GM12878 (cell line): ENCODE results near the gene GEMIN7. TPM values are rescaled to one million over a fixed set of nuclear protein-coding genes. Genes with fewer than 3 reads are reported as not detected.

Source experiments
- ATAC-seq: fragments of 200-7000 bp; cut with Tn5 transposase; 3 replicates; pipeline ENCODE4 v1.9.1; 2020; ENCODE audit warnings: mild to moderate bottlenecking, moderate library complexity
- BruUV-seq: library from RNA; stranded (reverse); fragments of 400-500 nt; replicated peaks from 2 replicates; lab custom pipeline; 2021; lab: Mats Ljungman, UMichigan
- CTCF ChIA-PET: fragments of 300-600 bp; sonication (Branson Sonifier 250); formaldehyde crosslinking; extraction: SDS; loops from one replicate; lab custom pipeline; 2021; ENCODE audit warnings: inconsistent platforms; lab: Yijun Ruan, JAX
- POLR2A ChIA-PET: fragments of 350-600 bp; formaldehyde crosslinking; extraction: SDS; loops from one replicate; lab custom pipeline; 2021; ENCODE audit warnings: inconsistent platforms; lab: Charles Lee
- RAD21 ChIA-PET: fragments of 300-600 bp; sonication (Branson Sonifier 250); formaldehyde crosslinking; loops from one replicate; lab custom pipeline; 2023; ENCODE audit warnings: antibody characterized with exemption; ENCODE audit not compliant: unreplicated experiment; lab: Charles Lee
- SMC1A ChIA-PET: fragments of 300-600 bp; sonication (Branson Sonifier 250); formaldehyde crosslinking; loops from one replicate; lab custom pipeline; 2023; ENCODE audit not compliant: unreplicated experiment, uncharacterized antibody; lab: Charles Lee
- DNase-seq: peaks from one replicate; pipeline ENCODE4 v3.0.0-alpha.2; 2011; ENCODE audit warnings: low read depth, low spot score
- FAIRE-seq: peaks from 3 replicates; lab custom pipeline; 2011; peaks lifted over from hg19 to GRCh38; lab: Jason Lieb, UNC
- H2AFZ ChIP-seq: 2 replicates; pipeline ENCODE4 v1.6.0; 2011; ENCODE audit warnings: low read depth, low read length, control low read depth; ENCODE audit not compliant: control insufficient read depth
- H3K27ac ChIP-seq: 2 replicates; pipeline ENCODE4 v1.5.1; 2011; ENCODE audit warnings: control low read depth; ENCODE audit not compliant: control insufficient read depth, insufficient read depth
- H3K27me3 ChIP-seq, 2 experiments: replicated peaks in 1 of 2; 2 replicates each; pipeline versions ENCODE4 v1.6.0 to v1.6.1; 2011; ENCODE audit warnings: low read length in 1 of 2; ENCODE audit not compliant: control insufficient read depth in 2 of 2, insufficient read depth in 2 of 2
- H3K36me3 ChIP-seq, 2 experiments: 2 replicates each; pipeline ENCODE4 v1.5.1; 2011; ENCODE audit warnings: low read length in 1 of 2; ENCODE audit not compliant: control insufficient read depth in 2 of 2, insufficient read depth in 2 of 2
- H3K4me1 ChIP-seq: 2 replicates; pipeline ENCODE4 v1.6.1; 2011; ENCODE audit warnings: mild to moderate bottlenecking, low read length, moderate library complexity, mixed read lengths; ENCODE audit not compliant: control insufficient read depth, insufficient read depth
- H3K4me2 ChIP-seq: 2 replicates; pipeline ENCODE4 v1.6.0; 2011; ENCODE audit warnings: control low read depth; ENCODE audit not compliant: control insufficient read depth, insufficient read depth
- H3K4me3 ChIP-seq: fragments of 200-600 bp; sonication (generic); 2 replicates; pipeline ENCODE4 v1.5.1; 2016
- H3K79me2 ChIP-seq: 2 replicates; pipeline ENCODE4 v1.6.0; 2011; ENCODE audit warnings: low read length; ENCODE audit not compliant: control insufficient read depth, insufficient read depth
- H3K9ac ChIP-seq: 2 replicates; pipeline ENCODE4 v1.8.0; 2011; ENCODE audit warnings: low read length, control low read depth, mixed read lengths; ENCODE audit not compliant: control insufficient read depth, insufficient read depth
- H3K9me3 ChIP-seq: replicated peaks from 3 replicates; pipeline ENCODE4 v1.5.1; 2011; ENCODE audit warnings: mild to moderate bottlenecking, low read length; ENCODE audit not compliant: control insufficient read depth, insufficient read depth
- H4K20me1 ChIP-seq: 2 replicates; pipeline ENCODE4 v1.6.0; 2011; ENCODE audit not compliant: control insufficient read depth, insufficient read depth
- ATF7 ChIP-seq: fragments of 450-650 bp; IDR thresholded peaks from 2 replicates; pipeline ENCODE4 v1.6.1; 2016; ENCODE audit warnings: low read depth, mild to moderate bottlenecking
- BCL11A ChIP-seq: IDR thresholded peaks from 2 replicates; pipeline ENCODE4 v1.6.1; 2011; ENCODE audit warnings: low read depth, low read length
- CEBPB ChIP-seq, 2 experiments: fragments of 150-350 bp in 1 of 2; IDR thresholded peaks; 2 replicates each; pipeline ENCODE4 v1.6.1; 2012 to 2014; ENCODE audit warnings: low read depth in 2 of 2, low read length in 2 of 2, borderline replicate concordance in 1 of 2, inconsistent platforms in 1 of 2
- EED ChIP-seq: sonication (generic); IDR thresholded peaks from 2 replicates; pipeline ENCODE4 v1.6.1; 2016; ENCODE audit warnings: antibody characterized with exemption, low read depth
- MTA3 ChIP-seq: IDR thresholded peaks from 2 replicates; pipeline ENCODE4 v1.6.1; 2012; ENCODE audit warnings: low read length, inconsistent platforms, borderline replicate concordance
- MYB ChIP-seq: fragments of 150-350 bp; IDR thresholded peaks from 2 replicates; pipeline ENCODE4 v1.6.1; 2014; ENCODE audit warnings: mild to moderate bottlenecking, low read depth, low read length, borderline replicate concordance
- NFXL1 ChIP-seq: fragments of 450-650 bp; IDR thresholded peaks from 2 replicates; pipeline ENCODE4 v1.6.1; 2017; ENCODE audit warnings: antibody characterized with exemption, mild to moderate bottlenecking, borderline replicate concordance
- PAX5 ChIP-seq: IDR thresholded peaks from 2 replicates; pipeline ENCODE4 v1.6.1; 2011; ENCODE audit warnings: low read depth, low read length, borderline replicate concordance
- PAX8 ChIP-seq: fragments of 450-650 bp; IDR thresholded peaks from 2 replicates; pipeline ENCODE4 v1.6.1; 2017; ENCODE audit warnings: mild to moderate bottlenecking, moderate library complexity
- RBBP5 ChIP-seq: fragments of 200-600 bp; sonication (generic); conservative IDR thresholded peaks from 2 replicates; pipeline ENCODE4 v1.6.1; 2016
- WGBS: methylation state at CpG from one replicate; pipeline ENCODE4 v1.1.6; 2016; ENCODE audit warnings: low lambda C conversion rate; ENCODE audit not compliant: insufficient replicate concordance, insufficient coverage; ENCODE audit errors: missing lambda C conversion rate; 5-methylcytosine and 5-hydroxymethylcytosine counted together
- in situ Hi-C: fragments of 300-500 bp; cut with MboI; formaldehyde crosslinking; loops from 9 replicates; pipeline ENCODE4 v1.14.3; 2018; ENCODE audit warnings: mixed read lengths
- intact Hi-C: fragments of 100-400 bp; cut with micrococcal nuclease; formaldehyde crosslinking; loops from one replicate; pipeline ENCODE4 v1.14.2; 2022; ENCODE audit not compliant: unreplicated experiment
- polyA plus RNA-seq, 11 experiments: library from polyadenylated mRNA; depleted of rRNA in 4 of 11; unstranded in 6 of 11; stranded (reverse) in 5 of 11; fragments of >200 nt; fragmentation: Nextera tagmentation in 4 of 11; fragmentation: Illumina TruSeq in 1 of 11; extraction: Ambion mirVana in 4 of 11; extraction: Trizol in 1 of 11; gene quantifications; 1 replicate in 1 of 11; 2 replicates in 10 of 11; pipeline versions ENCODE4 v1.2.1 to v1.2.3, GENCODE V29; 2011 to 2016; ENCODE audit warnings: inconsistent platforms in 2 of 11, missing spikeins in 2 of 11, low read depth in 1 of 11
- total RNA-seq, 4 experiments: library from RNA; depleted of rRNA in 3 of 4; stranded (reverse); fragments of >200 nt in 3 of 4; fragmentation: Illumina TruSeq in 1 of 4; extraction: Trizol in 1 of 4; gene quantifications; 2 replicates each; pipeline versions ENCODE4 v1.2.1 to v1.2.3, GENCODE V29; 2013 to 2021
- TF ChIP-seq, protein P1 (sequence below): fragments of 450-650 bp; IDR thresholded peaks from 2 replicates; pipeline ENCODE4 v1.6.1; 2017; ENCODE audit warnings: antibody characterized with exemption, mild to moderate bottlenecking, moderate library complexity
- TF ChIP-seq, protein P2 (sequence below): fragments of 450-650 bp; IDR thresholded peaks from 2 replicates; pipeline ENCODE4 v1.6.1; 2017; ENCODE audit warnings: mild to moderate bottlenecking

Gene GEMIN7
- total and polyA plus RNA-seq, 10 of the 15 experiments (the other 5 are each of a cell fraction or from before 2014, with no cell fraction given), result 21.1 to 76.7 (median 44.9) TPM

DNA sequence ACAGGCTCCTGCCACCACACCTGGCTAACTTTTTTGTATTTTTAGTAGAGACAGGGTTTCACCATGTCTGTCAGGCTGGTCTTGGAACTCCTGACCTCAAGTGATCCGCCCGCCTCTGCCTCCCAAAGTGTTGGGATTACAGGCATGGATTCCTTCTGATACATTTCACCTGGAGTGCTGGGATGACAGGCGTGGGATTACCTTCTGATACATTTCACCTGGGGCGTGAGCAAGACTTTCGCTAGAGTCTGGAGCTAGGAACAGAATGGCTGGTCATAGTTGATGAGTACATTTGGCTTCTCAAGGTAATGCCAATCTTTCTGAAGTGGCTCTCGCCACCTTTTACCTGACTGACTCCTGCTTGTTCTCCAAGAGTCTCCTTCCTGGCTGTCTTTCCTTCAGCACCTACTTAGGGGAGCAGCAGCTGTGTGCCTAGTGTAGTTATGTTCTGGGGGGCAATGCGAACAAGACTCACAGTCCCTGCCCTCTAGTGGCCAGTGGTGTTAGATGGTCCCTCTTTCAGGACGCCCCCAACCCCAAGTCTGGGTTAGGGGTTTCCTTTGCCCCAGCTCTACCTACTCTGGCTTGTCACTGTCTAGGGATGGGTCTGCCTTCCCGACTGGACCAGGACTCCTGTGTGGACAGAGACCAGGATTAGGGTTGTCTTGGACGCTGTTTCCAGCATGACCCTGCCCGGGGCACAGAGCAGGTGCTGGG is 33.2 kb downstream of the GEMIN7 start:
- Histone ChIP-seq H3K36me3 (peaks cover 0 to 7% of the 10 kb centered on the region in 2 experiments; a peak in 3 of 4 replicates), H3K9ac (no peak overlapping the region), H3K27ac (no peak overlapping the region), H3K4me1 (peaks cover 57% of the 10 kb centered on the region), H3K79me2 (peaks cover 62% of the 10 kb centered on the region), H3K9me3 (no peaks in the 10 kb centered on the region), H3K4me2 (no peak overlapping the region), H2AFZ (no peak overlapping the region), H3K4me3 (no peak overlapping the region), H3K27me3 (no peaks in the 10 kb centered on the region), H4K20me1 (peaks cover 3% of the 10 kb centered on the region; the same call in 1 of the 2 replicates)
- SMC1A ChIA-PET, result interaction anchor here (0.5 to 1.2 kb wide), 2 partner anchors 20 to 169 kb away, joined by 3 read pairs; no protein-coding TSS in a partner anchor
- no peak for DNase-seq
- intact Hi-C loops, result no loop called here
- CTCF ChIA-PET, result interaction anchor here (0.6 to 1.8 kb wide), 2 partner anchors 9 to 65 kb away, joined by 3 to 8 read pairs; no protein-coding TSS in a partner anchor
- in situ Hi-C loops, result no loop called here
- 96% methylated on average over 11 of the region's 11 CpGs for WGBS
- RAD21 ChIA-PET, result no interaction called here
- POLR2A ChIA-PET, result interaction anchor here (1.0 kb wide), 1 partner anchor 35 kb away, joined by 3 read pairs; no protein-coding TSS in a partner anchor
- no TSS peak for BruUV-seq
- no peak for TF ChIP-seq NFXL1
- TF ChIP-seq EED, result no peak
- TF ChIP-seq MYB, result no peak
- ATAC-seq, result no peak
- FAIRE-seq, result no peak

DNA sequence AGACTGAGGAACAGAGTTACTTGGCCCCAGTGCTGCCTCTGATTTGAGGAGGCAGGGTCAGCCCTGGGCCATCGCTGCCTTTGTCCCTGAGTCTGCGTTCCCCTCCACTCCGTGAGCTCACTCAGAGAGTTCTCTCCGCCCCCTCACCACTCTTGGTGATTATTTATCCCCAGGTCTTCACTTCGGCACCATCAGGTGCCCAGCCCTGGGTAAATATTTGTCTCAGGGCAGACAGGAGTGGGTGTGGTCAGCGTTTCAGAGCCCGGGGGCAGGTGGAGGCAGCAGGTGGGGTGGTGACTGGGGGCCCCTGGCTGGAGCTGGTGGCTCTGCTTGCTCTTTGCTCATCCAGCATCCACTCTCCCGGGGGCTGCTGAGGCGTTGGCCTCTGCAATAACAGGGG is 34.6 kb downstream of the GEMIN7 start:
- BruUV-seq, result no TSS peak
- H3K27me3 ChIP-seq, result no peaks in the 10 kb centered on the region
- H3K36me3 ChIP-seq, result peaks cover 0 to 7% of the 10 kb centered on the region in 2 experiments; a peak in 3 of 4 replicates
- ChIA-PET SMC1A (interaction anchor here (0.7 to 1.2 kb wide), 3 partner anchors 10 to 22 kb away, joined by 3 to 4 read pairs (median 3); no protein-coding TSS in a partner anchor), RAD21 (no interaction called here), CTCF (interaction anchor here (1.8 kb wide), 1 partner anchor 10 kb away, joined by 8 read pairs; no protein-coding TSS in a partner anchor), POLR2A (interaction anchor here (0.5 to 1.2 kb wide), 2 partner anchors 22 to 171 kb away, joined by 3 read pairs; no protein-coding TSS in a partner anchor)
- H3K4me2 ChIP-seq, result 0 out of 2 replicates have a peak overlapping the region, but pooled peaks have one; percentile 11
- H4K20me1 ChIP-seq, result peaks cover 3% of the 10 kb centered on the region; the same call in 1 of the 2 replicates
- peaks cover 67% of the 10 kb centered on the region for H3K4me1 ChIP-seq
- intact Hi-C loops, result no loop called here
- H3K4me3 ChIP-seq, result no peak overlapping the region
- H2AFZ ChIP-seq, result no peak overlapping the region
- H3K27ac ChIP-seq, result no peak overlapping the region
- in situ Hi-C loops, result no loop called here
- H3K79me2 ChIP-seq, result peaks cover 66% of the 10 kb centered on the region
- 57% methylated on average over 9 of the region's 9 CpGs for WGBS
- no peak for FAIRE-seq
- no peak for ATAC-seq
- DNase-seq, result no peak
- no peaks in the 10 kb centered on the region for H3K9me3 ChIP-seq
- no peak overlapping the region for H3K9ac ChIP-seq
- TF ChIP-seq, protein P1, sequence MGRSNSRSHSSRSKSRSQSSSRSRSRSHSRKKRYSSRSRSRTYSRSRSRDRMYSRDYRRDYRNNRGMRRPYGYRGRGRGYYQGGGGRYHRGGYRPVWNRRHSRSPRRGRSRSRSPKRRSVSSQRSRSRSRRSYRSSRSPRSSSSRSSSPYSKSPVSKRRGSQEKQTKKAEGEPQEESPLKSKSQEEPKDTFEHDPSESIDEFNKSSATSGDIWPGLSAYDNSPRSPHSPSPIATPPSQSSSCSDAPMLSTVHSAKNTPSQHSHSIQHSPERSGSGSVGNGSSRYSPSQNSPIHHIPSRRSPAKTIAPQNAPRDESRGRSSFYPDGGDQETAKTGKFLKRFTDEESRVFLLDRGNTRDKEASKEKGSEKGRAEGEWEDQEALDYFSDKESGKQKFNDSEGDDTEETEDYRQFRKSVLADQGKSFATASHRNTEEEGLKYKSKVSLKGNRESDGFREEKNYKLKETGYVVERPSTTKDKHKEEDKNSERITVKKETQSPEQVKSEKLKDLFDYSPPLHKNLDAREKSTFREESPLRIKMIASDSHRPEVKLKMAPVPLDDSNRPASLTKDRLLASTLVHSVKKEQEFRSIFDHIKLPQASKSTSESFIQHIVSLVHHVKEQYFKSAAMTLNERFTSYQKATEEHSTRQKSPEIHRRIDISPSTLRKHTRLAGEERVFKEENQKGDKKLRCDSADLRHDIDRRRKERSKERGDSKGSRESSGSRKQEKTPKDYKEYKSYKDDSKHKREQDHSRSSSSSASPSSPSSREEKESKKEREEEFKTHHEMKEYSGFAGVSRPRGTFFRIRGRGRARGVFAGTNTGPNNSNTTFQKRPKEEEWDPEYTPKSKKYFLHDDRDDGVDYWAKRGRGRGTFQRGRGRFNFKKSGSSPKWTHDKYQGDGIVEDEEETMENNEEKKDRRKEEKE, result no peak
- no peak for TF ChIP-seq RBBP5
- TF ChIP-seq CEBPB (IDR thresholded peaks at IDR 0.05; ENCODE audit: borderline replicate concordance in 1 of 2, low read depth in 2 of 2, low read length in 2 of 2), result no peak
- TF ChIP-seq PAX8, result no peak
- TF ChIP-seq MTA3, result no peak
- TF ChIP-seq, protein P2, sequence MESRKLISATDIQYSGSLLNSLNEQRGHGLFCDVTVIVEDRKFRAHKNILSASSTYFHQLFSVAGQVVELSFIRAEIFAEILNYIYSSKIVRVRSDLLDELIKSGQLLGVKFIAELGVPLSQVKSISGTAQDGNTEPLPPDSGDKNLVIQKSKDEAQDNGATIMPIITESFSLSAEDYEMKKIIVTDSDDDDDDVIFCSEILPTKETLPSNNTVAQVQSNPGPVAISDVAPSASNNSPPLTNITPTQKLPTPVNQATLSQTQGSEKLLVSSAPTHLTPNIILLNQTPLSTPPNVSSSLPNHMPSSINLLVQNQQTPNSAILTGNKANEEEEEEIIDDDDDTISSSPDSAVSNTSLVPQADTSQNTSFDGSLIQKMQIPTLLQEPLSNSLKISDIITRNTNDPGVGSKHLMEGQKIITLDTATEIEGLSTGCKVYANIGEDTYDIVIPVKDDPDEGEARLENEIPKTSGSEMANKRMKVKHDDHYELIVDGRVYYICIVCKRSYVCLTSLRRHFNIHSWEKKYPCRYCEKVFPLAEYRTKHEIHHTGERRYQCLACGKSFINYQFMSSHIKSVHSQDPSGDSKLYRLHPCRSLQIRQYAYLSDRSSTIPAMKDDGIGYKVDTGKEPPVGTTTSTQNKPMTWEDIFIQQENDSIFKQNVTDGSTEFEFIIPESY, result no peak
- no peak for TF ChIP-seq BCL11A
- no peak for TF ChIP-seq PAX5
- TF ChIP-seq ATF7, result no peak
